Neural crest cell (in vitro differentiated cells): Measurements from ENCODE around the gene SYTL1. TPM values are rescaled to one million over a fixed set of nuclear protein-coding genes. Genes with fewer than 3 reads are reported as not detected.

Experiments used
- DNase-seq: peaks from one replicate; pipeline ENCODE4 v3.0.0; 2021; ENCODE audit warnings: low read depth, mixed read lengths, low spot score
- H3K27ac Mint-ChIP-seq: one replicate; pipeline ENCODE4 v1.8.0; 2021; ENCODE audit warnings: mild to moderate bottlenecking, mixed read lengths; ENCODE audit not compliant: unreplicated experiment
- H3K27me3 Mint-ChIP-seq: 2 replicates; pipeline ENCODE4 v1.8.0; 2021; ENCODE audit warnings: low read depth, mild to moderate bottlenecking, mixed read lengths
- H3K36me3 Mint-ChIP-seq: 2 replicates; pipeline ENCODE4 v1.8.0; 2021; ENCODE audit warnings: low read depth, mild to moderate bottlenecking, mixed read lengths
- H3K4me1 Mint-ChIP-seq: 2 replicates; pipeline ENCODE4 v1.8.0; 2021; ENCODE audit warnings: mixed read lengths
- H3K4me3 Mint-ChIP-seq: one replicate; pipeline ENCODE4 v1.8.0; 2021; ENCODE audit warnings: mild to moderate bottlenecking, mixed read lengths
- H3K9me3 Mint-ChIP-seq: 2 replicates; pipeline ENCODE4 v1.8.0; 2021; ENCODE audit warnings: mixed read lengths
- total RNA-seq: library from RNA; stranded (reverse); gene quantifications from 2 replicates; pipeline ENCODE4 v1.2.1, GENCODE V29; 2021
- TF ChIP-seq, protein P1 (sequence below): fragments of 200-600 bp; sonication (generic); conservative IDR thresholded peaks from 2 replicates; pipeline ENCODE4 v1.5.0; 2021; ENCODE audit warnings: antibody characterized with exemption, mild to moderate bottlenecking

The SYTL1 gene
- total RNA-seq, 1 donor from 2014 or later, result 0.72 TPM

DNA sequence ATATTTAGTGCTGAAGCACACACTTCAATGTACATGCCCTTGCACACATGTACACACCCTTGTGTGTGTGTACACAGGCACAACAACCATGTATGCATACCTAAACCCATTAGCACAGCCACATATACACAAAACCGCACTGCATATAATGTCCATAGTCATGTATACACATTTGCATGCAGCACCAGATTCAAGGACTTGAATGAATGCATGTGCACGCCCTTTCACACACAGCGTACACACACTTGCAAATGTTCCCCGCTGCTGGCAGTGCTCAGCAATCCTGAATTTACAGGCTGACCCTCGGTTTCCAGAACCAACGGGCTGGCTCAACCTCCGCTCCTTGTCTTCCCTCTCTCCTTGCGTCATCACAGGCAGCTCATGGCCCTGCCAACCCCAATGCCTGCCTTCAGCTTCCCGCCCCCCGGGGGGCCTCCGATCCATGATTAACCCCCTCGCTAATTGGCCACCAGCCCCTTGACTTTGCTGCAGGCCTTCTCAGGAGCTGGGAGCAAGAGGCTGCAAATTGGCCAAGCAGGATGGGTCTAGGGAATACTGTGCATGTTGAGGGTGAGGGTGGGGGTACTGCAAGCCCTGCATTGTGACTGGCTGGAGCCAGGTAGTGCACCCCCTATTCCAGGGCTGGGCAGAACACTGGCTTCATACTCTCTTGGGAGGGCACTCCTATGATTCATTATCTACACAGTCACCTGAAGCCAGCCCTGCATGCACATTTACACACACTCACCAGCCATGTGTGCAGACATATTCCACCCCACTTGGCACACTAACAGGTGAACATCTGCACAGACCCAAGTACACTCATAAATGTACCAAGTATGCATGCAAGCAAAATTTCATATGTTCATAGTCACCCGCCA is 58.5 kb downstream of the SYTL1 start:
- H3K36me3 Mint-ChIP-seq, result no peaks in the 10 kb centered on the region
- H3K27me3 Mint-ChIP-seq, result peaks cover 2% of the 10 kb centered on the region
- H3K27ac Mint-ChIP-seq, result peak overlapping the region; percentile 86
- no peak for DNase-seq
- peaks cover 58% of the 10 kb centered on the region for H3K4me1 Mint-ChIP-seq
- H3K9me3 Mint-ChIP-seq, result no peaks in the 10 kb centered on the region
- TF ChIP-seq, protein P1, sequence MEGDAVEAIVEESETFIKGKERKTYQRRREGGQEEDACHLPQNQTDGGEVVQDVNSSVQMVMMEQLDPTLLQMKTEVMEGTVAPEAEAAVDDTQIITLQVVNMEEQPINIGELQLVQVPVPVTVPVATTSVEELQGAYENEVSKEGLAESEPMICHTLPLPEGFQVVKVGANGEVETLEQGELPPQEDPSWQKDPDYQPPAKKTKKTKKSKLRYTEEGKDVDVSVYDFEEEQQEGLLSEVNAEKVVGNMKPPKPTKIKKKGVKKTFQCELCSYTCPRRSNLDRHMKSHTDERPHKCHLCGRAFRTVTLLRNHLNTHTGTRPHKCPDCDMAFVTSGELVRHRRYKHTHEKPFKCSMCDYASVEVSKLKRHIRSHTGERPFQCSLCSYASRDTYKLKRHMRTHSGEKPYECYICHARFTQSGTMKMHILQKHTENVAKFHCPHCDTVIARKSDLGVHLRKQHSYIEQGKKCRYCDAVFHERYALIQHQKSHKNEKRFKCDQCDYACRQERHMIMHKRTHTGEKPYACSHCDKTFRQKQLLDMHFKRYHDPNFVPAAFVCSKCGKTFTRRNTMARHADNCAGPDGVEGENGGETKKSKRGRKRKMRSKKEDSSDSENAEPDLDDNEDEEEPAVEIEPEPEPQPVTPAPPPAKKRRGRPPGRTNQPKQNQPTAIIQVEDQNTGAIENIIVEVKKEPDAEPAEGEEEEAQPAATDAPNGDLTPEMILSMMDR, result no peak
- peak overlapping the region; percentile 36 for H3K4me3 Mint-ChIP-seq

DNA sequence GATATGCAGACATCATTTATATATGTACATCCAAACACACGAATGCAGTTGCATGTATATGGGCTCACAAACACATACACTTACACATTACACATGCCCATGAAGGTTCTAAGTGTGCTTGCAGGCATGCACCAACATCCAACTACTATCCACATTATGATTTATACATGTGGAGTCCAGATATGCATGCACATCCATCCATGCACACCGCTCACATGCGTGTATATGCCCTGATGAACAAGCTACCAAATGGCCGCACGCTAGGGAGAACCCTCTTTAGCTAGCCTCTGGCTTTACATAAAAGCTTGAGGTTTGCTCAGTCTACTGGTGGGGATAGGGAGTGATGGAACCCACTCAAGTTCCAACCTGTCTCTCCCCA is 59.1 kb downstream of the SYTL1 start:
- peaks cover 64% of the 10 kb centered on the region for H3K4me1 Mint-ChIP-seq
- TF ChIP-seq, protein P1, result no peak
- no peak for DNase-seq
- H3K9me3 Mint-ChIP-seq, result no peaks in the 10 kb centered on the region
- peaks cover 2% of the 10 kb centered on the region for H3K27me3 Mint-ChIP-seq
- H3K27ac Mint-ChIP-seq, result no peak overlapping the region
- peak overlapping the region; percentile 5 for H3K4me3 Mint-ChIP-seq
- no peaks in the 10 kb centered on the region for H3K36me3 Mint-ChIP-seq

DNA sequence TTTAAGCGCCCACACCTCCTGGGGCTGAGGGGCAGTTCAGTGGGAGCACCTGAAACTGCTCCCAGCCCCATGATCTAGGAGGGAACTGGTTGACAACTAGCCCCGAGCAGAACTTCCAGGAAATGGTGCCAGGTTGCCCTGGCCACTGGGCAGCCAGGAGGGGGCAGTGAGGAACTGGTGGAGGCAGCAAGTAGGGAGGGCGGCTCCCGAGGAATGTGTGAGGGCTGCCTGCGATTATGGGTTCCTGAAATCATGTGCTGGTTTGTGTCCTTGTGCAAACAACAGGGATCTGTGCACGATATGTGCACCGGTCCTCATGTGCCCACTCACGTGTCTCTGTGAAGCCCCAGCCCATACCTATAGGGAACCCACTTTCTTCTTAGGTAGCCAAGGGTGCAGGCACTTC is 60.5 kb downstream of the SYTL1 start:
- peaks cover 2% of the 10 kb centered on the region for H3K27me3 Mint-ChIP-seq
- peaks cover 77% of the 10 kb centered on the region for H3K4me1 Mint-ChIP-seq
- H3K4me3 Mint-ChIP-seq, result no peak overlapping the region

DNA sequence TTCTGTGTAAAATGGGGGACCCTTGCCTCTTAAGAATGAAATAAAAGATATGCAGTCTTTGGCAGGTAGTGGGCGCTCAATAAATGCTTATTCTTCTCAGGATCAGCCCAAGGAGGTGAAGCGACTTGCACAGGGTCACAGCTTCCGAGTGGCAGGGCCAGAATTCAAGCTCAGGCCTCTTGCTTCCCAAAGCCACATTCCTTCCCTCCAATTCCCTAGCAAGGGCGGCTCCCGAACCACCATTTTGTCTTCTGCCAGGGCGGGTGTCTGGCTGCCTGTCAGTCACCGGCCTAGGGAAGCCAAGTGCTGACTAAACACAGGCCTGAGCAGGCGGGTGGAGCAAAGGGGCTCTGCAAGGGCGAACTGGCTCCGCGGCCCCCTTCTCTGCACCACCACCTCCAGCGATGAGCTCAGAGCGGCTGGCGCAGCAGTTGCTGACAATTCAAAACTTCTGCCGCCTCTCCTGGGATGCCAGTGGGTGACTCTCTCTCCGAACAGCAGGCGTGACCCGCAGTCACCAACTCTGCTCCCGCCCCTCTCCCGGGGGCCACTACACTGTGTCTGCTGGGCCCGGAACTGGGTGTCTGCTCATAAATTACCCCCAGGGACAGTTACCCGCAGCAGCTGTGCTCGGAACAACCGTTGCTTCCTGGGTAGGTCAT is 61.4 kb downstream of the SYTL1 start:
- no peaks in the 10 kb centered on the region for H3K27me3 Mint-ChIP-seq
- H3K36me3 Mint-ChIP-seq, result peaks cover 6% of the 10 kb centered on the region
- peaks cover 73% of the 10 kb centered on the region for H3K4me1 Mint-ChIP-seq
- no peaks in the 10 kb centered on the region for H3K9me3 Mint-ChIP-seq
- no peak for DNase-seq
- H3K27ac Mint-ChIP-seq, result peak overlapping the region; percentile 71
- peak overlapping the region; percentile 61 for H3K4me3 Mint-ChIP-seq
- TF ChIP-seq, protein P1, result peak; percentile 45

More for the DNA sequence above, 60.5 kb downstream of the SYTL1 start:
- Mint-ChIP-seq H3K27ac (no peak overlapping the region), H3K36me3 (peaks cover 4% of the 10 kb centered on the region), H3K9me3 (no peaks in the 10 kb centered on the region)
- DNase-seq, result no peak
- TF ChIP-seq, protein P1, result peak; percentile 46

Other genes starting within 250 kb of the SYTL1 start
- gene SLC9A1, start 186.9 kb upstream of the SYTL1 start, total RNA-seq, result 24.2 and 27.1 TPM in 2 replicates
- 25.5 and 26.5 TPM in 2 replicates for gene WDTC1, start 107.4 kb upstream of the SYTL1 start, total RNA-seq
- 46.7 and 46.9 TPM in 2 replicates for gene TMEM222, start 19.9 kb upstream of the SYTL1 start, total RNA-seq
- 12.9 and 13.6 TPM in 2 replicates for gene MAP3K6, start 24.9 kb downstream of the SYTL1 start, total RNA-seq
- not detected in 2 replicates for gene FCN3, start 32.8 kb downstream of the SYTL1 start, total RNA-seq
- not detected in 2 replicates for gene CD164L2, start 41.3 kb downstream of the SYTL1 start, total RNA-seq
- gene GPR3, start 50.6 kb downstream of the SYTL1 start, total RNA-seq, result 6.1 and 7.0 TPM in 2 replicates
- 81.9 and 83.1 TPM in 2 replicates for gene WASF2, start 148.1 kb downstream of the SYTL1 start, total RNA-seq